Ammon's horn (tissue), 1 donor: ENCODE results near the gene SELENOP.
"Not testable (repeated sequence)": the region's sequence is repeated elsewhere in the genome, so short reads cannot be mapped to it uniquely, and the experiment has no call there.

Experiments
- DNase-seq: peaks from one replicate; pipeline ENCODE4 v3.0.0-alpha.2; 2016; ENCODE audit warnings: low spot score

The SELENOP gene, protein sequence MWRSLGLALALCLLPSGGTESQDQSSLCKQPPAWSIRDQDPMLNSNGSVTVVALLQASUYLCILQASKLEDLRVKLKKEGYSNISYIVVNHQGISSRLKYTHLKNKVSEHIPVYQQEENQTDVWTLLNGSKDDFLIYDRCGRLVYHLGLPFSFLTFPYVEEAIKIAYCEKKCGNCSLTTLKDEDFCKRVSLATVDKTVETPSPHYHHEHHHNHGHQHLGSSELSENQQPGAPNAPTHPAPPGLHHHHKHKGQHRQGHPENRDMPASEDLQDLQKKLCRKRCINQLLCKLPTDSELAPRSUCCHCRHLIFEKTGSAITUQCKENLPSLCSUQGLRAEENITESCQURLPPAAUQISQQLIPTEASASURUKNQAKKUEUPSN

DNA sequence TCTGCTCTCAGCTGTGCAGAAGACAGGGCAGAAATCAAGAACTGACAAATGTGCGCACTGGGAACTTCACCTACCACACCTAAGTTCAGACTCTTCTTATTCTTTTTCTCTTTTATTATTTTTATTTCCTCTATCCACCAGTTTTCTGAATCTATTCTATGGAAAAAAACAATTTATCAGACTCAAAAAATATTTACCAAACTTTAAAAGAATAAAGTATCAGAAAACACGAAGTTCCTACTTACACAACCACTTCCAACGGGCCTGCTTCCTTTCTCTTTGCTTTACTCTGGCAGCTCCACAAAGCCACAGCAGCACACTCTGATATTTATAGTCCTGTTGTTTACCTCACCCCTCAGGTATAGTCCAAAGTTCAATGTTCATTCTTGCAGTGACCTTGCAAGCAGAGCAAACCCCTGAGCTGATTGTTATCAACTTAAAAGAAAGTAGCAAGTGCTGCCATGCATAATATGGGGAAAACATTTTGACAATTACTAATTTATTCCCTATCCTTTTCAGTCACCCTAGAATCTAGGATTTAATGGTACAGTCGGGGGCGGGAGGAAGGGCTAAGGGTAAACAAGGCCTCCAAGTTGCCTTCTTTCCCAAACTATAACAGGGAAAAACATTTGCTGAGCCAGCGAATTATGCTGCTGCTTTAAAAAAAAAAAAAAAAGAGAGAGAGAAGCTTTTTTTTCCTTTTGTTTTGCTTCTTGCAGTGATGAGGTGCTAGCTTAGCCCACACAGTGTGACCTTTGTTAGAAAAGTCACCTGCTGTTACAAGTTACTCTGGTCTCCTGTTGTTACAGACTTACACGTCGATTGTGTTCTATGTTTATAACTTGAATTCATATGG lies at the start of gene SELENOP:
Gene SELENOP (minus strand): TSS at position 302 of the 856 bp plus-strand sequence. CDS start 3,539 bp downstream, outside the sequence.
- peak; percentile 92 for DNase-seq

DNA sequence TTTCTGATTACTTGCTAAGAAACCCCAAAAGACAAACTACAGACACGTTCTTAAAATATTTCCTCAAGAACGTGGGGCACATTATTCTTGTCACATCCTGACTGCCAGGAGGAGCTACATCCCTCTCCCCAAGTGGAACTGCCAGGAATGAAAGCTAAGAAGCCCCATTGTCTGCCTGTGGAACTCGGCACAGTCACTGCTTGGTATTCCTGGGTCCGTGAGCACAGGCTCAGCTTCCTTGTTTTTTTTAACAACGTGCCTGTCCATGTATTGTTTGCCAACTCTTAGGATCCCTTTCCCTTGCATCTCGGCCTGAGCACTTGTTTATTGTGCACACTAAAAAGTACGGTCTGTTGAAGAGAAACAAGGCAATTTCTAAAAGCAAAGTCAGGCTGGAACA lies 47.0 kb upstream of the SELENOP start:
- DNase-seq: peak; percentile 91

DNA sequence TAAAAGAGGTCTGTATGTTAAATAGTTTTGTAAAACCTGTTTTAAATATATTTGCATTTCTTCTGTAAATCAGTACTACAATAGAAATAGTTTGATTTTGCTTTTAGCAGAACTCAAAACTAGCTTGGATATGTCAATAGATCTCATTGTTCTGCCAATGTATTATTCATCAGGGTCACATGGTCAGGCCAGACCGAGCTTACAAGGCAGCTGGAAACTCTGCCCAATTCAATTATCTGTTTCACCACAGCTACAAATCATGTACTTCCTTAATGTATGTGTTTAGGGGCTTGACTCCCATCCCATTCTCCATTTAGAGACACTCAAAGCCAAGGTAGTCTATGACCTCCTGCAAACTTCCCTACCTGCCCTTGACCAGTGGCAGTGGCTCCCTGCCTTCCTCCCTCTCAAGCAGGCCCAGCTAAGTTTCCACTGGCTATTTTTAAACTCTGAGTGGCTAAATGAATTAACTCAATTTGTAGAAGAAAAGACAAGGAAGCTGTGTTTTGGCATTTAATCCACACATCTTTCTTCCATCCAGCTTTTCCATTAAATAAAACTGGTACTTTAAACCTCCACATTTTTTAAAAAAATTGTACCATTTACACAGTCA lies 46.4 kb upstream of the SELENOP start:
- peak; percentile 92 for DNase-seq

DNA sequence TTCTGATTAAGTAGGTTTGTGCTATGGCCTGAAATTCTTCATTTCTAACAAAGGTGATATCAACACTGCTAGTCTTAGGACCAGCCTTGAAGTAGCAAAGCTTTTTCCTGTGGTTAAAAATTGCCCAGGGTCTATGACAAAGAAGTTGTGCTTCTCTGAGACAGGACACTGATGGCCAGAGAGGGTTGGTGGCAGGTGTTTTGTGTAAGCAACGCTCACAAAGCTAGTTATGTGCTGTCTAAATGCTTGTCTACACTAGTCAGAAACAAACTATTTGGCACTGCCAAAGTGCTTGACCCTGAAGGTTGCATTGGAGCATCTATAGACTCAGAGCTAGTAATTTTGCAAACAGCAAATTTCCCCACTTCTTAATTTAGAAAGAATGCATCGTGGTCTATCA lies 44.1 kb upstream of the SELENOP start:
- no peak for DNase-seq

DNA sequence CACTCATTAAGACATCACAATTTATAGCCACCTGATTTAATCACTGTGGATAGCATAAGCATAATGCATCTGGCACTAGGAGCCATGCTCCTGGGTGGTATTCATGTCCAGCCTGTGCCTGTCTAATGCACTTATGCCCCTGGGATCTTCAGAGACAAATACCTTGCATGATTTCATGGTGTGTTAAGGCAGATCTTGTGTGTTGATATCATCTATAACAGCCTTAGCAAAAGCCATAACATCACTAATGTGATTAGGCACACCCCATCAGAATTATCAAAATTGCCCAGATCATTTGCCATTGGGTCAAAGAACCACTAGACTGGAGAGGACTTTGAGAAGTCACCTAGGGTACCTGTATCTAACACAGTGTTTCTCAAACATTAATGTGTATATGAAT lies 43.7 kb upstream of the SELENOP start:
- no peak for DNase-seq

DNA sequence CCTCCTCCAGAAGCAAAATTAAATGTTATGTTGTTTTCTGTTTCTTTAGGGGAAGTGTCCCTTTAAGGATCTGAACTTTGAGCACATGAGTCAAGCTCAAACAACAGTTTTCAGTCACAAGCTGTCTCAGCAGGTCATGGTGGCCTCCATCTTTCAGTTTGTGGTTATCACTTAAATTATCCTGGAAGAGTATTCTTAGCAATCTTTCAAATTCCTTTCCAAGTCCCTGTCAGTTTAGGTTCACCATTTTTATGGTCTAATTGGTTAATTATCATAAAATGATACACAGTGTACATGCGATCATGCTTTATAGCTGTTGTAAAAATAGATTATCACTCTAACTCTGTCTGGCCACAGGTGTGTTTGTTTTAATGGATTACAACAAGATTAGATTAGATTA lies 43.1 kb upstream of the SELENOP start:
- DNase-seq: no peak

DNA sequence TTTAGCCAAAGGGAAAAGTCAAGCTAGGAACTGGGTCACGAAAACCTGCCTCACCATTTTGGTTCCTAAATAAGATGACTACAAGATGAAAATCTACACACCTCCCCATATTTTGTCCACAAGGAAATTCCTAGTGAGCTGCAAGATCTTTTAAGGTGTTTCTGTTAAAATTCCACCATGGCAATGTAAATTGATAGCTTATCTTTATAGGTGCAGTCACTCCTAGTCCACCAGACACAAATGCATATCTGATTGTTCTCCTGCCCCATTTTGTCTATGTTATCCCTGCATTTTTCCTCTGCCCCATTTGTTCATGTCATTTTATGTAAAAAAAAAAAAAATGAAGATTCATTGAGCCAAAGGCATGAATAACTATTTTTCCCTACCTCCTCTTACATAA lies 41.1 kb upstream of the SELENOP start:
- no peak for DNase-seq

DNA sequence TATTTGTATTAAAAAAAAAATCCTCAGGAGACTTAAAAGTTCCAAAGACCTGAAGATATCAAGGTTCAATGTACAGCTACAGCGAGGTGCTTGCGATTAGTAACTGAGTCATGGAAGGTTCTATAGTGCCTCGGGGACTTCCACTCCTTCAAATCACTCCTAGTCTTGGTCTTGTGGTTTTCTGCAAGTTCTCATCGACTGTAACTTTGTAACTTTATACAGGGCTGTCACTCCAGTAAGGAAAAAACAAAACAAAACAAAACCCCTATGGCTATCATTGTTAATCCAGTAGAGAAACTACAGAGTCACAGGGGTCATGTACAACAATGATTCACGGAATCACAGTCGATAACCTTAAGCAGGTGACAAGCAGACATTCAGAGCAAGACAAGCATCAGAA lies 39.8 kb upstream of the SELENOP start:
- DNase-seq: no peak

DNA sequence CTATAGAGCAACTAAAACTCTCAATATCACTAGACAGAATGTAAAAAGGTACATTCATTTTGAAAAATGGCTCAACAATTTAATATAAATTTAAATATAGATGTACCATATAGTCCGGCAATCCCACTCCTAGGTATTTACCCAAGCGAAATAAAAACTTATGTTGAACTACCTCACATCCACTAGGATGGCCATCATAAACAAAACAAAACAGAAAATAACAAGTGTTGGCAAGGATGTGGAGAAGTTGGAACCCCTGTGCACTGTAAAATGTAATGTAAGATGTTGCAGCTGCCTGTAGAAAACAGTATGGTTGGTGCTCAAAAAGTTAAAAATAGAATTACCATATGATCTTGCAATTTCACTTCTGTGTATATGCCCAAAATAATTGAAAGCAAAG lies 36.9 kb upstream of the SELENOP start:
- no peak for DNase-seq

DNA sequence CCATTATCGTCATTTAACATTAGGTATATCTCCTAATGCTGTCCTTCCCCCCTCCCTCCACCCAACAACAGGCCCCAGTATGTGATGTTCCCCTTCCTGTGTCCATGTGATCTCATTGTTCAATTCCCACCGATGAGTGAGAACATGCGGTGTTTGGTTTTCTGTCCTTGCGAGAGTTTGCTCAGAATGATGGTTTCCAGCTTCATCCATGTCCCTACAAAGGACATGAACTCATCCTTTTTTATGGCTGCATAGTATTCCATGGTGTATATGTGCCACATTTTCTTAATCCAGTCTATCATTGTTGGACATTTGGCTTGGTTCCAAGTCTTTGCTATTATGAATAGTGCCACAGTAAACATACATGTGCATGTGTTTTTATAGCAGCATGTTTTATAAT lies 32.7 kb upstream of the SELENOP start:
- DNase-seq: not testable (repeated sequence)

DNA sequence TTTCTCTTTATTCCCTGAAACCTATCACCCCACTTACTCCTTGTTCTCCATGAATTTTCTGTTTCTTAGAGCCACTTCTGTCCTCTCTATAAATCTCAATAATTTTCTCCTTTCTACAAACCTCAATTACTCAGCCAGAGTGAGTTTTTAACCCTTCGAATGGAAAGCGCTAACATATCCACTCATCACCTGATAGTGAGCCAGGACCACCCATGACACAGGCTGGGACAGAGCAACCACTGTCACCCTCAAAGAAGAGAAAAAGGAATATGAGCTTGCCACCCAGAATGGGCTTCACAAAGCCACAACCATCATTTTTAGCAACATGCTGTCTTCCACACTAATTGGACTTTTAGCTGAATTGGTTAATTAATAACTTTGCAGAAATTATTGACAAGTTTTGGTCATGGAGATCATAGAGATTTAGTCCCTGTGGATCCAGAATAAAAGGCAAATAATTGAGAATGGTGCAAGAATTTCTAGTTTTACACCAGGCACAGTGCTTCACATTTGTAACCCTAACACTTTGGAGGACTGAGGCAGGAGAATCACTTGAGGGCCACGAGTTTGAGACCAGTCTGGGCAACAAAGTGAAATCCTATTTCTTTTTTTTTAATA lies 32.1 kb upstream of the SELENOP start:
- DNase-seq: no peak

DNA sequence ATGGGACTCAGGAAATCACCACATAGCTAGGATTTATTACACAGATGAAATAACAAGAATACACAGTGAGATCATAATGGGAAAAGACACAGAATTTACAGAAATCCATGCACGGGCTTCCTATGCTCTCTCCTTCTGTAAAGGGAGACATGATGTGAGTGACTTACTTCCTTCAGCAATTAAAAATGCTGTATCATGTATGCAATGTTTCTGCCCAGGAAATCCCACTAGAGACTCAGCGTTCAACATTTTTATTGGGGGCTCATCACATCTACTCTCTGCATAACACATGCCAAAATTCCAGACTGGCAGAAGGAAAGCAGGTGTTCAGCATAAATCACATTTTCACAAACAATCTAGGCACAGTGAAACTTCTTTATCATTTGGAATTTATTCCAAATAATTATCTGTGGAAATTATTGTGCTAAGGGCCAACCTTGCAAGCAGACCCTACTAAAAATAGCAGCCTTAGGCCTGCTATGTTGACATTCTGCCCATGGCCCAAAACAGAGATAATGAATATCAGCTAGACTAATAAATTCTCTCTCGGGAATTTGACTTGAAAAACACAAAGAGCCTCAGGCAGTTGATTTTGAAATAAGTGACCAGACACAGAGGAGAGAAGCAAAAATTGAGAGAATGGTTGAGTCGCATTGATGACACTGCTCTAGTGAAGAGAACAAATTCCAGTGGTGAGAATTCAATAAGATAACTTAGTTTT lies 31.4 kb upstream of the SELENOP start:
- no peak for DNase-seq

DNA sequence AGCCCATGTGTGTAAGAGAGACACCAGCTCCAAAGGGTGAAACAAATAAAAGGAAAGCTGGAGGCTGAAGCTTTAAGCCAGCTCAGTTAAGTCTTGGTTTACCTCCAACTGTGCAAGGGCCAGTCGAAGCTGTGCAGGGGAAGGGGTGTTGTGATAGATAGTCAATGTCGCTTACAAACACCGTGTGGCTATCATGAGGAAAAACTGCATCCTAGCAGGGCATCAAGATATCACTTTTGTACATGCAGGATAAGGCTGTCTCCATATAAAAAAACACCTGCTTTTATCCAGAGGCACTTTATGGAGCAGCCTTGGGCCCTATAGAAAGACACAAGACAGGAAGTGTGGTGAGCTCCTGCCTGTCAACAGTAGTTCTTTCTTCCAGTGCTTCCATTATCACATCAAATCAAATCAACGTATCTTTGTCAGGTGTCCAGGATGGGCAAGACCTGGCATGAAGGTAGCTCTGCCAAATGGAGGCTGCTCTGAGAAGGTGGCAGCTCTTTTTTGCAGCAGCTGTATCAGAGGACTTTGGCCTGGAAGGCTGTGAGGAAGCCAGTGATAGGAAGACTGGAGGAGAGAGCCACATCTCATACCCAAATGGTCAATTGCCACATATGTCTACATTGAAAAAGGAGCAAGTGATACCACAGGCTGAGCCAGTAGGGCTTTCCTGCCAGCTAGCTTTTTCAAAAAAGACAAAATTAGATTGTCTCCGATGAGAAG lies 29.3 kb upstream of the SELENOP start:
- DNase-seq: no peak

DNA sequence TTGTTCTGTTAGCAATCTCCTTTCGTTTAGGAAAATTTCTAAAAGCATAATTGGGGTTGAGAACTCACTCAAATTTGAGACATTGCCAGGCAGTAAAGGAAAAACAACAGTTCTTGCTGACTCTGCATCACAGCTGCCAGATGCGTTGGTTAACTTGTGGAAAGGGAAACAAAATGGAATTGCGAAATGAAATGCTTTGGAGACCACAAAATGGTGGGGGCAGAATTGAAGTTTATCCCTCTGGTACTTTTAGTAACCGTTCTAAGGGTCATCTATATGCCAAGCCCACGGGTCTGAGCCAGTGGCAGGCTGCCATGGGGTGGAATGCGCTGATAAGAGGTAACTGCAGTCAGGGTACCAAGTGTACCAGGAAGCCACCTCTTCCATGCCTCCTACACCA lies 28.6 kb upstream of the SELENOP start:
- DNase-seq: peak; percentile 18

DNA sequence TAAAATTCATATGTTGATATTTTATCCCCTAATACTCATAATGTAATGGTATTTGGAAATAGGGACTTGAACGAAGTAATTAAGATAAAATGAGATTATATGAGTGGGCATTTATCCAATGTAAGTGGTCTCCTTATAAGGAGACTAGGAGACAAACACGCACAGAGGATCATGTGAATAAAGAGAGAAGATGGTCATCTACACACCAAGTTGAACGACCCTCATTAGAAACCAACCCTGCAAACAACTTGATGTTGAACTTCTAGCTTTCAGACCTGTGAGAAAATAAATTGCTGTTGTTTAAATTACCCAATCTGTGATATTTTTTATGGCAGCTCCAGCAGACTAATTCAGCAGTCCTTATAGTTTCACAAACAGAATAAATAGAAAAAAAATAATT lies 27.5 kb upstream of the SELENOP start:
- no peak for DNase-seq

DNA sequence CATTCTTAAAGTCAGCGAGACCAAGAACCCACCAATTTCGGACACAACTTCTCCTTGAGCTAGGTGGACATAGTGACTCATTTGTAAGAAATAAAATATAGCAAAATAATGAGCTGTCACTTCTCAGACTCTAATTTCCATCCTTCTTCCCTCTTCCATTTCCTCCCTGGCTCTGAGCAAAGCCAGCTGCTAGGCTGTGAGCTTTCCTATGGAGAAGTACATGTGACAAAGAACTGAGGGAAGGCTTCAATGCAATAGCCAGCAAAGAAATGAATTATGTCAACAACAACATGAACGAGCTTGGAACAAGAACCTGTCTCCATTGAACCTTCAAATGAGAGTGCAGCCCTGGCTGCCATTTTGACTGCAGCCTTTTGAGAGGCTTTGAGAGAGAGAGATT lies 25.9 kb upstream of the SELENOP start:
- no peak for DNase-seq

DNA sequence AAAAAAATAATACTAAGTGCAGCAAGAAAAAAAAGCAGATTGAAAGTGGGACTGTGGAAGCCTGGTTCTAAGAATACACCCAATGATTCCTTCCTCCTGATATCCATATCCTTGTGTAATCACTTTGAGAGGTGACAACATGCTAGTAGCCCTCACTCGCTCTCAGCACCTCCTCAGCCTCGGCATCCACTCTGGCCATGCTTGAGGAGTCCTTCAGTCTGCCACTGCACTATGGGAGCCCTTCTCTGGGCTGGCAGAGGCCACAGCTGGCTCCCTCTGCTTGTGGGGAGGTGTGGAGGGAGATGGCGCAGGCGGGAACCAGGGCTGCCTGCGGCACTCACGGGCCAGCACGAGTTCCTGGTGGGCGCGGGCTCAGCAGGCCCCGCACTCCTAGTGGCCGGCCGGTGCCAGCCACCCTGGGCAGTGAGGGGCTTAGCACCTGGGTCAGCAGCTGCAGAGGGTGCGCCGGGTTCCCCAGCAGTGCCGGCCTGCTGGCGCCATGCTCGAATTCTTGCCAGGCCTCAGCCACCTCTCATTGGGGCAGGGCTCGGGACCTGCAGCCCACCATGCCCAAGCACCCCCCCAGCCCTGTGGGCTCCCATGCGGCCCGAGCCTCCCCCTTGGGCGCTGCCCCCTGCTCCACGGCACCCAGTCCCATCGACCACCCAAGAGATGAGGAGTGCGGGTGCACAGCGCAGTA lies 24.5 kb upstream of the SELENOP start:
- no peak for DNase-seq

DNA sequence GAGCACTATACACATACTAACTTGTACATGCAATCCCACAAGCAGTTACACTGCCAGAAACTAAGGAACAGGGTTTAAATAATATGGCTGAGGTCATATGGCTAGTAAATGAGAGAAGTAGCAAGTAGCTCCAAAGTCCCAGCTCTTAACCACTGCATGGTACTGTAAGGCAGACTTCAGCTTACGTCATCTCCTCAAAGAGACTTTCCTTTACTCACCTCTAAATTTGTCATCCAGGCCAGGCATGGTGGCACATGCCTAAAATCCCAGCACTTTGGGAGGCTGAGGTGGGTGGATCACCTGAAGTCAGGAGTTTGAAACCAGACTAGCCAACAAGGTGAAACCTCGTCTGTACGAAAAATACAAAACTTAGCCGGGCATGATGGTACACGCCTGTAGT lies 20.4 kb upstream of the SELENOP start:
- no peak for DNase-seq

DNA sequence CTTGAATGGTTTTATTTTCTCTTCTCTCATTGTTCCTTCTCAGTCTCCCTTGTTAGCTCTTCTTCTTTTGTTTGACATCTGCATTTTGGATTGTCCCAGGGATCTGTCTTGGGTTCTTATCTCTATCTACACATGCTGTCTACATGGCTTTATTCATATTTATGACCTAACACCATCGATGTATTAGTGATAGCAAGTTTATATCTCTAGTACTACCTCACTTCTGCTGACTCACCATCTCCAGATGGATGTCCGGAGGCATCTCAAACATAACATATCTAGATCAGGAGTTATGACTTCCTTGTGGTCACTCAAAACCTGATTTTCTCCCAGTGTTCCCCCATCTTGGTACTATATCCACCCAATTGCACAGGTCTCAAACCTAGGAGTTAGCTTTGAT lies 19.2 kb upstream of the SELENOP start:
- DNase-seq: no peak

DNA sequence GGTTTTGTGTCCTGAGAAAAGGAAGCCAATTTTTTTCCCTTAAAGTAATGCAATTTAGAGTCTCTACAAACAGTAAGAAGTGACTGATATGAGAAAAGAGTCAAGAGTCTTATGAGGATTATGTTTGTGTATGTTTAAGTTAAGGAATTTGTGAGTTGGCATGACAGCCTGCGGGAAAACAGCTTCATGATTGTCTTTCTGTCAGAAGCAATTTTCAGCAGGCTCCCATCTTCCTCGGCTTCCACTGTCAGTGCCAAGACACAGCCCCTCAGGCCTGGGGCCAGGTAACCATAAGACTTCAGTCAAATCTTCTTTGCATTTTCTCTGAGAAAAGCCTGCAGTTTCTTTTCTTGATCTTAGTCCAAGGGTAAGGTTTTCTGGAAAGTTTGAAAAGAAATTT lies 17.0 kb upstream of the SELENOP start:
- no peak for DNase-seq
